B cell (primary cell): Measurements from ENCODE around the gene ARHGAP15. TPM values are rescaled to one million over a fixed set of nuclear protein-coding genes. Genes with fewer than 3 reads are reported as not detected.

Experiments used
- ATAC-seq: fragments of 200-7000 bp; cut with Tn5 transposase; one replicate; pipeline ENCODE4 v1.10.0; 2021; ENCODE audit warnings: low read depth, mild to moderate bottlenecking, moderate number of reproducible peaks, moderate library complexity
- CTCF ChIA-PET: fragments of 350-600 bp; sonication (Branson Sonifier 250); formaldehyde crosslinking; loops from one replicate; lab custom pipeline; 2021; ENCODE audit warnings: antibody characterized with exemption, inconsistent platforms; lab: Charles Lee
- POLR2A ChIA-PET: fragments of 350-600 bp; sonication (Branson Sonifier 250); formaldehyde crosslinking; loops from one replicate; lab custom pipeline; 2021; ENCODE audit warnings: antibody characterized with exemption; lab: Charles Lee
- DNase-seq: peaks from one replicate; pipeline ENCODE4 v3.0.0; 2013
- H2AFZ ChIP-seq: 2 replicates; pipeline ENCODE4 v1.6.1; 2012; ENCODE audit warnings: mild to moderate bottlenecking, low read depth, low read length; ENCODE audit not compliant: insufficient read depth, poor library complexity, severe bottlenecking
- H3K27ac ChIP-seq, 2 donors: 1 replicate in 1 of 2; 2 replicates in 1 of 2; pipeline ENCODE4 v1.5.1; 2012 to 2013; ENCODE audit warnings: low read length in 2 of 2, mild to moderate bottlenecking in 2 of 2, moderate library complexity in 1 of 2
- H3K27me3 ChIP-seq, 4 experiments: fragments of 200-600 bp in 1 of 4; sonication (generic) in 1 of 4; replicated peaks in 1 of 4; 1 replicate in 2 of 4; 2 replicates in 2 of 4; pipeline versions ENCODE4 v1.6.1 to v1.7.0; 2013 to 2016; ENCODE audit warnings: low read length in 3 of 4, mild to moderate bottlenecking in 2 of 4, mixed read lengths in 1 of 4, moderate library complexity in 1 of 4; ENCODE audit not compliant: insufficient read depth in 4 of 4, control insufficient read depth in 3 of 4; ENCODE audit errors: control extremely low read depth in 1 of 4
- H3K36me3 ChIP-seq, 2 experiments: replicated peaks in 1 of 2; 1 replicate in 1 of 2; 2 replicates in 1 of 2; pipeline versions ENCODE4 v1.6.1 to v1.7.1; 2013; ENCODE audit warnings: low read length in 1 of 2; ENCODE audit not compliant: insufficient read depth in 2 of 2, control insufficient read depth in 1 of 2; ENCODE audit errors: control extremely low read depth in 1 of 2, extremely low read depth in 1 of 2
- H3K4me1 ChIP-seq, 2 donors: fragments of 200-600 bp in 1 of 2; sonication (generic) in 1 of 2; 1 replicate in 1 of 2; 2 replicates in 1 of 2; pipeline versions ENCODE4 v1.5.1 to v1.6.1; 2013 to 2017; ENCODE audit warnings: low read length in 2 of 2; ENCODE audit not compliant: control insufficient read depth in 2 of 2, insufficient read depth in 2 of 2
- H3K4me2 ChIP-seq: replicated peaks from 2 replicates; pipeline ENCODE3; 2012; ENCODE audit warnings: mild to moderate bottlenecking, low read depth, low read length; ENCODE audit not compliant: poor library complexity, severe bottlenecking
- H3K4me3 ChIP-seq, 5 experiments: fragments of 200-600 bp in 1 of 5; sonication (generic) in 1 of 5; 1 replicate in 3 of 5; 2 replicates in 2 of 5; pipeline versions ENCODE4 v1.5.1 to v1.7.0; 2011 to 2016; ENCODE audit warnings: low read length in 4 of 5, mild to moderate bottlenecking in 4 of 5, low read depth in 2 of 5, control low read depth in 1 of 5, moderate library complexity in 1 of 5; ENCODE audit not compliant: insufficient read depth in 1 of 5; ENCODE audit errors: control extremely low read depth in 1 of 5, extremely low read depth in 1 of 5
- H3K79me2 ChIP-seq: fragments of 200-600 bp; sonication (generic); one replicate; pipeline ENCODE4 v1.6.0; 2016; ENCODE audit warnings: low read length; ENCODE audit not compliant: control insufficient read depth, insufficient read depth
- H3K9ac ChIP-seq: fragments of 200-600 bp; sonication (generic); 2 replicates; pipeline ENCODE4 v1.6.1; 2017; ENCODE audit warnings: mild to moderate bottlenecking, low read length, moderate library complexity
- H3K9me3 ChIP-seq, 3 donors: one replicate each; pipeline versions ENCODE4 v1.6.1 to v1.7.1; 2013; ENCODE audit warnings: low read length in 2 of 3; ENCODE audit not compliant: control insufficient read depth in 2 of 3, insufficient read depth in 1 of 3; ENCODE audit errors: control extremely low read depth in 1 of 3
- H4K20me1 ChIP-seq: 2 replicates; pipeline ENCODE4 v1.6.0; 2012; ENCODE audit warnings: mild to moderate bottlenecking, low read length; ENCODE audit not compliant: insufficient read depth, control insufficient read depth, poor library complexity, severe bottlenecking
- H3K27ac Mint-ChIP-seq: one replicate; pipeline ENCODE4 v1.8.0; 2021; ENCODE audit warnings: mixed read lengths
- H3K27me3 Mint-ChIP-seq: one replicate; pipeline ENCODE4 v1.8.0; 2021; ENCODE audit warnings: mixed read lengths
- H3K4me1 Mint-ChIP-seq: one replicate; pipeline ENCODE4 v1.8.0; 2021; ENCODE audit warnings: mixed read lengths
- H3K4me3 Mint-ChIP-seq: one replicate; pipeline ENCODE4 v1.8.0; 2021; ENCODE audit warnings: mixed read lengths
- H3K9me3 Mint-ChIP-seq: one replicate; pipeline ENCODE4 v1.8.0; 2022; ENCODE audit warnings: mixed read lengths; ENCODE audit not compliant: insufficient read depth
- EZH2 ChIP-seq: IDR thresholded peaks from 2 replicates; pipeline ENCODE4 v1.6.1; 2012; ENCODE audit warnings: borderline replicate concordance, low read depth, mild to moderate bottlenecking, moderate library complexity, low read length; ENCODE audit not compliant: insufficient read depth, poor library complexity, severe bottlenecking
- WGBS: methylation state at CpG from one replicate; pipeline ENCODE4 v1.1.5; 2013; ENCODE audit warnings: missing lambda C conversion rate; ENCODE audit not compliant: insufficient coverage; 5-methylcytosine and 5-hydroxymethylcytosine counted together
- intact Hi-C: fragments of 100-400 bp; cut with micrococcal nuclease; formaldehyde crosslinking; loops from one replicate; pipeline ENCODE4 v1.10.0; 2022
- polyA plus RNA-seq: library from polyadenylated mRNA; depleted of rRNA; stranded (reverse); fragments of >200 nt; gene quantifications from 2 replicates; pipeline ENCODE4 v1.2.3, GENCODE V29; 2012
- total RNA-seq, 2 donors: library from RNA; stranded (reverse); fragments of 120-200 nt in 1 of 2; gene quantifications; 1 replicate in 1 of 2; 2 replicates in 1 of 2; pipeline versions ENCODE4 v1.2.3 to v1.2.4, GENCODE V29; 2013 to 2022
- TF ChIP-seq, protein P1 (sequence below): fragments of 200-600 bp; IDR thresholded peaks from one replicate; pipeline ENCODE4 v1.8.0; 2022; ENCODE audit warnings: antibody characterized with exemption, mild to moderate bottlenecking

ARHGAP15 gene
- total and polyA plus RNA-seq, 2 donors (not counting 1 experiment from before 2014, with no cell fraction given) = 58.6 to 187 TPM

DNA sequence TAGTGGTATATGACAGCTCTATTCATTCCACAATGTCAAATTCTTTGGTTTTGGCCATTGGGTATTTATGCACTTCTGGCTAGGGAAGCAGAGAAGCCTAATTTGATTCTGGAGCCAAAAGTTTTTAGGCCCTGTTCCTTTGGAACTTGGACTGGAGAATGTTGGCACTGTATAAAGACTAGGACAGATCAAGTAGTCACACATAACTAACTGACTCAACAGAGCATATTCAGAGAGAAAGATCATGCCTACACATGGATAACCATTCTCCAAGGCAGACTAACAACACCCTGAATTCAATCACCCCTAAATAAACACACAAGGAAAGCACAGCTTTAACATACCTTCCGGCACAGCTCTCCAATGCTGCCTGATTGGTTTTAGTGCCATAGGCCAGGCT is 62.9 kb downstream of the ARHGAP15 start:
- H3K9ac ChIP-seq = no peak overlapping the region
- H3K4me3 Mint-ChIP-seq = no peak overlapping the region
- H3K27me3 ChIP-seq = no peaks in the 10 kb centered on the region
- peaks cover 0 to 28% of the 10 kb centered on the region in 2 experiments for H3K36me3 ChIP-seq
- H3K4me2 ChIP-seq = no peak overlapping the region
- H3K4me1 ChIP-seq = no peaks in the 10 kb centered on the region
- H3K4me3 ChIP-seq = no peak overlapping the region
- CTCF ChIA-PET = interaction anchor here (0.8 to 1.1 kb wide), 2 partner anchors 11 to 81 kb away, joined by 3 read pairs; no protein-coding TSS in a partner anchor
- H3K27me3 Mint-ChIP-seq = no peaks in the 10 kb centered on the region
- intact Hi-C loops = no loop called here
- POLR2A ChIA-PET = no interaction called here
- H2AFZ ChIP-seq = no peak overlapping the region
- H3K79me2 ChIP-seq = peaks cover 77% of the 10 kb centered on the region
- no peaks in the 10 kb centered on the region for H3K9me3 ChIP-seq
- peaks cover 21% of the 10 kb centered on the region for H4K20me1 ChIP-seq
- TF ChIP-seq EZH2 = no peak
- TF ChIP-seq, protein P1, sequence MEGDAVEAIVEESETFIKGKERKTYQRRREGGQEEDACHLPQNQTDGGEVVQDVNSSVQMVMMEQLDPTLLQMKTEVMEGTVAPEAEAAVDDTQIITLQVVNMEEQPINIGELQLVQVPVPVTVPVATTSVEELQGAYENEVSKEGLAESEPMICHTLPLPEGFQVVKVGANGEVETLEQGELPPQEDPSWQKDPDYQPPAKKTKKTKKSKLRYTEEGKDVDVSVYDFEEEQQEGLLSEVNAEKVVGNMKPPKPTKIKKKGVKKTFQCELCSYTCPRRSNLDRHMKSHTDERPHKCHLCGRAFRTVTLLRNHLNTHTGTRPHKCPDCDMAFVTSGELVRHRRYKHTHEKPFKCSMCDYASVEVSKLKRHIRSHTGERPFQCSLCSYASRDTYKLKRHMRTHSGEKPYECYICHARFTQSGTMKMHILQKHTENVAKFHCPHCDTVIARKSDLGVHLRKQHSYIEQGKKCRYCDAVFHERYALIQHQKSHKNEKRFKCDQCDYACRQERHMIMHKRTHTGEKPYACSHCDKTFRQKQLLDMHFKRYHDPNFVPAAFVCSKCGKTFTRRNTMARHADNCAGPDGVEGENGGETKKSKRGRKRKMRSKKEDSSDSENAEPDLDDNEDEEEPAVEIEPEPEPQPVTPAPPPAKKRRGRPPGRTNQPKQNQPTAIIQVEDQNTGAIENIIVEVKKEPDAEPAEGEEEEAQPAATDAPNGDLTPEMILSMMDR = no peak
- no peak overlapping the region for H3K27ac Mint-ChIP-seq
- no peak overlapping the region for H3K27ac ChIP-seq
- WGBS = 100% methylated on average over 1 of the region's 1 CpG
- DNase-seq (no peak), ATAC-seq (no peak)
- H3K9me3 Mint-ChIP-seq = no peaks in the 10 kb centered on the region
- H3K4me1 Mint-ChIP-seq = peaks cover 26% of the 10 kb centered on the region

GRCh38 chr2:143192716-143193115 is 63.5 kb downstream of the ARHGAP15 start:
- peaks cover 21% of the 10 kb centered on the region for H4K20me1 ChIP-seq
- Mint-ChIP-seq H3K4me1 (peaks cover 22% of the 10 kb centered on the region), H3K4me3 (no peak overlapping the region), H3K27ac (no peak overlapping the region), H3K9me3 (no peaks in the 10 kb centered on the region), H3K27me3 (no peaks in the 10 kb centered on the region)
- POLR2A ChIA-PET = no interaction called here
- 100% methylated on average over 1 of the region's 1 CpG for WGBS
- H3K4me2 ChIP-seq = no peak overlapping the region
- H3K27ac ChIP-seq = no peak overlapping the region
- no peak overlapping the region for H2AFZ ChIP-seq
- CTCF ChIA-PET = interaction anchor here (1.1 kb wide), 1 partner anchor 11 kb away, joined by 3 read pairs; no protein-coding TSS in a partner anchor
- no peak for TF ChIP-seq EZH2
- TF ChIP-seq, protein P1 = no peak
- no peaks in the 10 kb centered on the region for H3K9me3 ChIP-seq
- H3K27me3 ChIP-seq = no peaks in the 10 kb centered on the region
- H3K4me3 ChIP-seq = no peak overlapping the region
- intact Hi-C loops = no loop called here
- no peak overlapping the region for H3K9ac ChIP-seq
- peaks cover 0 to 28% of the 10 kb centered on the region in 2 experiments for H3K36me3 ChIP-seq
- no peaks in the 10 kb centered on the region for H3K4me1 ChIP-seq
- DNase-seq (no peak), ATAC-seq (no peak)
- H3K79me2 ChIP-seq = peaks cover 75% of the 10 kb centered on the region
